ENCODE results near the gene OLFML2B.

The OLFML2B gene

GRCh38 chr1:162008799-162009198 lies 14.9 kb downstream of the OLFML2B start:
- H3K4me3 ChIP-seq (ENCODE audit: low read length): no peak overlapping the region
- DNase-seq (ENCODE audit: low read depth): no peak
- no peak for TF ChIP-seq CTCF (conservative IDR thresholded peaks at IDR 0.05; ENCODE audit: low read length)

GRCh38 chr1:162007466-162007865 lies 16.2 kb downstream of the OLFML2B start:
- no peak overlapping the region for H3K4me3 ChIP-seq (ENCODE audit: low read length)
- TF ChIP-seq CTCF (conservative IDR thresholded peaks at IDR 0.05; ENCODE audit: low read length): no peak
- DNase-seq (ENCODE audit: low read depth): no peak

GRCh38 chr1:162006081-162006480 lies 17.6 kb downstream of the OLFML2B start:
- DNase-seq (ENCODE audit: low read depth): no peak
- no peak for TF ChIP-seq CTCF (conservative IDR thresholded peaks at IDR 0.05; ENCODE audit: low read length)

GRCh38 chr1:162004441-162004950 lies 19.2 kb downstream of the OLFML2B start:
- no peak for DNase-seq (ENCODE audit: low read depth)
- H3K4me3 ChIP-seq (ENCODE audit: low read length): no peak overlapping the region
- TF ChIP-seq CTCF (conservative IDR thresholded peaks at IDR 0.05; ENCODE audit: low read length): no peak

More at GRCh38 chr1:162006081-162006480, 17.6 kb downstream of the OLFML2B start:
- H3K4me3 ChIP-seq (ENCODE audit: low read length): no peak overlapping the region

GRCh38 chr1:162003830-162004215 lies 19.8 kb downstream of the OLFML2B start:
- peak; percentile 90 for DNase-seq (ENCODE audit: low read depth)
- no peak for TF ChIP-seq CTCF (conservative IDR thresholded peaks at IDR 0.05; ENCODE audit: low read length)
- peak overlapping the region; percentile 31 for H3K4me3 ChIP-seq (ENCODE audit: low read length)

- peak; percentile 99 for DNase-seq (ENCODE audit: low read depth)
- no peak for TF ChIP-seq CTCF (conservative IDR thresholded peaks at IDR 0.05; ENCODE audit: low read length)
- peak overlapping the region; percentile 31 for H3K4me3 ChIP-seq (ENCODE audit: low read length)
These were observed 20.4 kb downstream of the OLFML2B start for GRCh38 chr1:162003061-162003829.

GRCh38 chr1:162000053-162000420 lies 23.6 kb downstream of the OLFML2B start:
- no peak for TF ChIP-seq CTCF (conservative IDR thresholded peaks at IDR 0.05; ENCODE audit: low read length)
- H3K4me3 ChIP-seq (ENCODE audit: low read length): no peak overlapping the region
- DNase-seq (ENCODE audit: low read depth): no peak
